GM23248 (cell line): ENCODE results near the gene MPPE1. TPM values are rescaled to one million over a fixed set of nuclear protein-coding genes. Genes with fewer than 3 reads are reported as not detected.

Experiments used
- DNase-seq: peaks from one replicate; pipeline ENCODE4 v3.0.0-alpha.2; 2015
- H2AFZ ChIP-seq: fragments of 200-600 bp; sonication (generic); 2 replicates; pipeline ENCODE4 v1.6.1; 2016; ENCODE audit warnings: antibody characterized with exemption
- H3F3A ChIP-seq: fragments of 200-600 bp; sonication (generic); 2 replicates; pipeline ENCODE4 v1.6.1; 2016; ENCODE audit warnings: mild to moderate bottlenecking, antibody characterized with exemption, mixed run types; ENCODE audit not compliant: insufficient read depth
- H3K27ac ChIP-seq: fragments of 200-600 bp; sonication (generic); 2 replicates; pipeline ENCODE4 v1.5.1; 2016; ENCODE audit warnings: mild to moderate bottlenecking
- H3K27me3 ChIP-seq: fragments of 200-600 bp; sonication (generic); replicated peaks from 2 replicates; pipeline ENCODE4 v1.6.1; 2016; ENCODE audit warnings: mild to moderate bottlenecking; ENCODE audit not compliant: insufficient read depth
- H3K36me3 ChIP-seq: fragments of 200-600 bp; sonication (generic); 2 replicates; pipeline ENCODE4 v1.6.1; 2016; ENCODE audit warnings: low read depth, mild to moderate bottlenecking
- H3K4me1 ChIP-seq: fragments of 200-600 bp; sonication (generic); 2 replicates; pipeline ENCODE4 v1.6.1; 2016; ENCODE audit warnings: mild to moderate bottlenecking; ENCODE audit not compliant: insufficient read depth
- H3K4me2 ChIP-seq: fragments of 200-600 bp; sonication (generic); one replicate; pipeline ENCODE4 v1.6.1; 2016; ENCODE audit warnings: mild to moderate bottlenecking; ENCODE audit not compliant: unreplicated experiment
- H3K4me3 ChIP-seq: fragments of 200-600 bp; sonication (generic); 2 replicates; pipeline ENCODE4 v1.5.1; 2016; ENCODE audit warnings: mild to moderate bottlenecking
- H3K79me2 ChIP-seq: fragments of 200-600 bp; sonication (generic); 2 replicates; pipeline ENCODE4 v1.6.1; 2016; ENCODE audit warnings: mild to moderate bottlenecking; ENCODE audit not compliant: insufficient read depth
- H3K9ac ChIP-seq: fragments of 200-600 bp; sonication (generic); 2 replicates; pipeline ENCODE4 v1.6.1; 2016; ENCODE audit warnings: mild to moderate bottlenecking
- H3K9me2 ChIP-seq: fragments of 200-600 bp; sonication (generic); 2 replicates; pipeline ENCODE4 v1.6.1; 2016; ENCODE audit warnings: mixed run types, mild to moderate bottlenecking, moderate library complexity; ENCODE audit not compliant: insufficient read depth
- H3K9me3 ChIP-seq: fragments of 200-600 bp; sonication (generic); one replicate; pipeline ENCODE4 v1.6.1; 2017; ENCODE audit warnings: low read depth
- H4K20me1 ChIP-seq: fragments of 200-600 bp; sonication (generic); 2 replicates; pipeline ENCODE4 v1.6.0; 2016; ENCODE audit not compliant: insufficient read depth
- EZH2 ChIP-seq: fragments of 200-600 bp; sonication (generic); IDR thresholded peaks from 2 replicates; pipeline ENCODE4 v1.6.1; 2018; ENCODE audit warnings: antibody characterized with exemption, mild to moderate bottlenecking; ENCODE audit not compliant: insufficient read depth, poor library complexity, severe bottlenecking
- EZH2phosphoT487 ChIP-seq: fragments of 200-600 bp; sonication (generic); IDR thresholded peaks from 2 replicates; pipeline ENCODE4 v1.6.1; 2018; ENCODE audit warnings: antibody characterized with exemption, moderate library complexity, mild to moderate bottlenecking, low read depth; ENCODE audit not compliant: insufficient read depth
- WGBS, 2 experiments: methylation state at CpG; one replicate each; pipeline ENCODE4 v1.1.6; 2015 to 2017; ENCODE audit warnings: low lambda C conversion rate in 2 of 2, low coverage in 1 of 2; ENCODE audit errors: missing lambda C conversion rate in 2 of 2; 5-methylcytosine and 5-hydroxymethylcytosine counted together
- in situ Hi-C: fragments of 300-500 bp; cut with MboI; formaldehyde crosslinking; loops from 2 replicates; pipeline ENCODE4 v1.15.0; 2020
- polyA plus RNA-seq: library from polyadenylated mRNA; unstranded; fragments of >200 nt; fragmentation: Nextera tagmentation; extraction: Ambion mirVana; gene quantifications from 2 replicates; pipeline ENCODE4 v1.2.1, GENCODE V29; 2016
- total RNA-seq: library from RNA; depleted of rRNA; stranded (reverse); fragments of >200 nt; shearing (Covaris generic); gene quantifications from 2 replicates; pipeline ENCODE4 v1.2.3, GENCODE V29; 2014

Gene MPPE1
- total and polyA plus RNA-seq, 2 experiments from 2014 or later: 25.6 to 39.7 TPM

- Histone ChIP-seq H3K27me3 (no peaks in the 10 kb centered on the region), H3K9me3 (no peaks in the 10 kb centered on the region), H3K36me3 (no peaks in the 10 kb centered on the region), H3F3A (peaks cover 21% of the 10 kb centered on the region), H3K79me2 (no peaks in the 10 kb centered on the region), H2AFZ (no peak overlapping the region), H3K9ac (peak overlapping the region; percentile 69), H3K4me1 (peaks cover 17% of the 10 kb centered on the region), H3K4me3 (peak overlapping the region; percentile 35; the same call in 1 of the 2 replicates), H3K4me2 (peak overlapping the region; percentile 59), H3K27ac (peak overlapping the region; percentile 95), H3K9me2 (no peaks in the 10 kb centered on the region), H4K20me1 (no peaks in the 10 kb centered on the region)
- peak; percentile 84 for DNase-seq
- in situ Hi-C loops: no loop called here
- TF ChIP-seq EZH2phosphoT487 (no peak), EZH2 (no peak)
- 35 to 40% methylated on average over 8 of the region's 8 CpGs for WGBS, 2 experiments
Observed at GRCh38 chr18:11955239-11956029, 47.3 kb upstream of the MPPE1 start.

GRCh38 chr18:11953113-11953512 is 45.0 kb upstream of the MPPE1 start:
- H4K20me1 ChIP-seq: no peaks in the 10 kb centered on the region
- TF ChIP-seq EZH2phosphoT487 (no peak), EZH2 (no peak)

GRCh38 chr18:11951390-11951851 is 43.3 kb upstream of the MPPE1 start:
- H3K4me2 ChIP-seq: no peak overlapping the region
- H3K79me2 ChIP-seq: no peaks in the 10 kb centered on the region
- in situ Hi-C loops: no loop called here
- TF ChIP-seq EZH2phosphoT487 (no peak), EZH2 (no peak)
- H3K4me3 ChIP-seq: no peak overlapping the region
- no peaks in the 10 kb centered on the region for H4K20me1 ChIP-seq
- no peak overlapping the region for H3K27ac ChIP-seq
- peaks cover 36% of the 10 kb centered on the region for H3F3A ChIP-seq
- peaks cover 48% of the 10 kb centered on the region for H3K4me1 ChIP-seq
- H3K36me3 ChIP-seq: no peaks in the 10 kb centered on the region
- no peaks in the 10 kb centered on the region for H3K27me3 ChIP-seq
- no peak for DNase-seq
- 64 to 68% methylated on average over 9 of the region's 9 CpGs for WGBS, 2 experiments
- H3K9ac ChIP-seq: no peak overlapping the region
- H2AFZ ChIP-seq: no peak overlapping the region
- H3K9me2 ChIP-seq: no peaks in the 10 kb centered on the region
- H3K9me3 ChIP-seq: no peaks in the 10 kb centered on the region

More at GRCh38 chr18:11953113-11953512, 45.0 kb upstream of the MPPE1 start:
- in situ Hi-C loops: no loop called here
- Histone ChIP-seq H3K27me3 (no peaks in the 10 kb centered on the region), H3K79me2 (no peaks in the 10 kb centered on the region), H3K36me3 (no peaks in the 10 kb centered on the region), H3K4me2 (no peak overlapping the region), H2AFZ (no peak overlapping the region), H3F3A (peaks cover 30% of the 10 kb centered on the region), H3K9me2 (no peaks in the 10 kb centered on the region), H3K9ac (no peak overlapping the region), H3K27ac (no peak overlapping the region), H3K4me1 (peaks cover 32% of the 10 kb centered on the region), H3K9me3 (no peaks in the 10 kb centered on the region), H3K4me3 (no peak overlapping the region)
- WGBS, 2 experiments: 94 to 95% methylated on average over 5 of the region's 5 CpGs
- no peak for DNase-seq

- Histone ChIP-seq H3K4me1 (peaks cover 54% of the 10 kb centered on the region), H3K9me3 (no peaks in the 10 kb centered on the region), H3K36me3 (no peaks in the 10 kb centered on the region), H3K27ac (no peak overlapping the region), H3K4me3 (no peak overlapping the region), H4K20me1 (no peaks in the 10 kb centered on the region), H3K4me2 (no peak overlapping the region), H3K9ac (no peak overlapping the region), H3K27me3 (no peaks in the 10 kb centered on the region), H3K9me2 (no peaks in the 10 kb centered on the region), H3F3A (peaks cover 41% of the 10 kb centered on the region), H3K79me2 (no peaks in the 10 kb centered on the region), H2AFZ (no peak overlapping the region)
- 80 to 82% methylated on average over 5 of the region's 5 CpGs for WGBS, 2 experiments
- in situ Hi-C loops: no loop called here
- DNase-seq: no peak
- TF ChIP-seq EZH2phosphoT487 (no peak), EZH2 (no peak)
Observed at GRCh38 chr18:11950824-11951223, 42.7 kb upstream of the MPPE1 start.
